Duodenal mucosa (tissue), 2 donors: ENCODE data around the gene CFAP20DC.

Experiments
- H3K27ac ChIP-seq: one replicate; pipeline ENCODE4 v1.7.0; 2013; ENCODE audit warnings: low read depth, low read length
- H3K27me3 ChIP-seq, 2 donors: one replicate each; pipeline ENCODE4 v1.7.0; 2013; ENCODE audit warnings: low read length in 2 of 2, control low read depth in 1 of 2; ENCODE audit not compliant: insufficient read depth in 2 of 2, control insufficient read depth in 1 of 2
- H3K36me3 ChIP-seq, 2 donors: one replicate each; pipeline ENCODE4 v1.7.0; 2013; ENCODE audit warnings: low read length in 2 of 2, control low read depth in 1 of 2; ENCODE audit not compliant: insufficient read depth in 2 of 2, control insufficient read depth in 1 of 2
- H3K4me1 ChIP-seq, 2 donors: one replicate each; pipeline ENCODE4 v1.7.0; 2013; ENCODE audit warnings: low read length in 2 of 2, control low read depth in 1 of 2; ENCODE audit not compliant: insufficient read depth in 2 of 2, control insufficient read depth in 1 of 2
- H3K4me3 ChIP-seq, 2 donors: one replicate each; pipeline ENCODE4 v1.7.0; 2013; ENCODE audit warnings: low read length in 2 of 2, low read depth in 1 of 2
- H3K9ac ChIP-seq, 2 donors: one replicate each; pipeline ENCODE4 v1.7.0; 2013; ENCODE audit warnings: low read length in 2 of 2, low read depth in 1 of 2
- H3K9me3 ChIP-seq, 2 donors: one replicate each; pipeline ENCODE4 v1.7.0; 2013; ENCODE audit warnings: low read length in 2 of 2, control low read depth in 1 of 2; ENCODE audit not compliant: control insufficient read depth in 1 of 2

CFAP20DC gene

DNA sequence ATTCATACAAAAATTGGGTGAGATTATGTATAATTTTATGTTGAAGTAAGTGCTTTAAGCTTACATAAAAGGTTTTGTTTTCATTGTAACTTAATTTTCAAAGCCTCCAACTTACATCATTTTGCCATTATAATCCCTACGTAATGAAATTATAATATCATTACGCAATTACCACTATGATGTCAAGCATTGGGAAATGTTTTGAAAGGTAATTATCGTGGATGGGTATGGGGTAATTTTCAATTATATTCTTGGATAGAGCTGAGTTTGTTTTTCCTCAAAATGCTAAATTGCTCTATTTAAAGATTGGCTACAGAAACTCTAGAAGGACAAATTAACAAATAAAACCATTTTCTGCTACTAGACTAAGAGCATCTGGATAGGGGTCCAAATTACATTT, 303.1 kb downstream of the CFAP20DC start:
- no peak overlapping the region for H3K4me3 ChIP-seq
- H3K9ac ChIP-seq: no peak overlapping the region
- no peak overlapping the region for H3K27ac ChIP-seq
- peaks cover 0 to 5% of the 10 kb centered on the region in 2 donors for H3K4me1 ChIP-seq
- H3K27me3 ChIP-seq: no peaks in the 10 kb centered on the region
- no peaks in the 10 kb centered on the region for H3K9me3 ChIP-seq
- H3K36me3 ChIP-seq: no peaks in the 10 kb centered on the region

DNA sequence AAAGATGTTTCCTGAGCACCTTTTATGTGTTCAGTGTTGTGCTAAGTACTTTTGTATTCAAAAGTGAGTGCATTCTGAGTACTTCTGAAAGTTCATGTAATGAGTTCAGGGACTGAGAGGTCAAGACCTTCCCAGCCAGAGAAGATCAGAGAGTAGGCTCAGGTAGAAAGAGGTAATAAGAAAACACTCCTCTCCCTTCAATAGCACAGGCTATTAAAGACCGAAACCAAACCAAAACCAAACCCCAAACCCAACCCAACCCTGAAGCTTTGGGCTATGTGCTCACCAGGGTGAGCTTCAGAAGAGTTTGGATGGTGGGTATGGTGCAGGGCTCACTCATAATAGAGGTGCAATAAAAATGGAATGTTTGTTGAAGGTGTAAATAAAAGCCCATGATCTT, 306.5 kb downstream of the CFAP20DC start:
- no peak overlapping the region for H3K9ac ChIP-seq
- H3K27me3 ChIP-seq: no peaks in the 10 kb centered on the region
- peaks cover 0 to 5% of the 10 kb centered on the region in 2 donors for H3K4me1 ChIP-seq
- no peaks in the 10 kb centered on the region for H3K9me3 ChIP-seq
- no peak overlapping the region for H3K4me3 ChIP-seq
- no peak overlapping the region for H3K27ac ChIP-seq
- no peaks in the 10 kb centered on the region for H3K36me3 ChIP-seq

- no peaks in the 10 kb centered on the region for H3K9me3 ChIP-seq
- H3K9ac ChIP-seq: no peak overlapping the region
- no peak overlapping the region for H3K4me3 ChIP-seq
- no peaks in the 10 kb centered on the region for H3K27me3 ChIP-seq
- no peaks in the 10 kb centered on the region for H3K36me3 ChIP-seq
- peaks cover 0 to 5% of the 10 kb centered on the region in 2 donors for H3K4me1 ChIP-seq
- no peak overlapping the region for H3K27ac ChIP-seq
Measured at GRCh38 chr3:58742239-58742638, 307.6 kb downstream of the CFAP20DC start.

DNA sequence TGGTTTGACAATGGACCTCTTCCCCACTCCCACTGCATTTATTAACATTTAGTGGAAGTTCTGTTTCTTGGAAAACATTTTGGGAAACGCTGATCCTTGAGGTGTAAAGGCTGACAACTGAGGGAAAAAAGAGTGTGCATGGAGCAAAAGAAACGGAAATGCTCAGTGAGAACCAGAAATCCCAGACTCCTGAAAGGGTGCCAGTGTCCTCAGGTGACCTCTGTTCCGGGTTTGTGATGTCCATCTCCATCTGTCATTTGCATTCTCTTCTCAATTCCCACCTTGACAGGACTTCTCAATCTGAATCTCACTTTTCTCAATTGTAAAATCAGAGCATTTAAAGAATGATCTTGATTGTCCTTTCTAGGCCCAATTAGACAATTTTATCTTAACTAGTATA, 312.2 kb downstream of the CFAP20DC start:
- peaks cover 0 to 5% of the 10 kb centered on the region in 2 donors for H3K4me1 ChIP-seq
- H3K36me3 ChIP-seq: no peaks in the 10 kb centered on the region
- H3K27ac ChIP-seq: no peak overlapping the region
- no peak overlapping the region for H3K4me3 ChIP-seq
- H3K27me3 ChIP-seq: no peaks in the 10 kb centered on the region
- no peaks in the 10 kb centered on the region for H3K9me3 ChIP-seq
- H3K9ac ChIP-seq: no peak overlapping the region

- no peaks in the 10 kb centered on the region for H3K36me3 ChIP-seq
- no peak overlapping the region for H3K9ac ChIP-seq
- H3K27me3 ChIP-seq: no peaks in the 10 kb centered on the region
- H3K27ac ChIP-seq: no peak overlapping the region
- H3K4me1 ChIP-seq: peaks cover 0 to 7% of the 10 kb centered on the region in 2 donors
- no peak overlapping the region for H3K4me3 ChIP-seq
- H3K9me3 ChIP-seq: no peaks in the 10 kb centered on the region
Measured at GRCh38 chr3:58731673-58732072, 318.2 kb downstream of the CFAP20DC start.

- no peaks in the 10 kb centered on the region for H3K36me3 ChIP-seq
- peaks cover 0 to 7% of the 10 kb centered on the region in 2 donors for H3K4me1 ChIP-seq
- H3K27me3 ChIP-seq: no peaks in the 10 kb centered on the region
- no peak overlapping the region for H3K27ac ChIP-seq
- H3K4me3 ChIP-seq: no peak overlapping the region
- no peaks in the 10 kb centered on the region for H3K9me3 ChIP-seq
- H3K9ac ChIP-seq: no peak overlapping the region
Measured at GRCh38 chr3:58728723-58729122, 321.1 kb downstream of the CFAP20DC start.

DNA sequence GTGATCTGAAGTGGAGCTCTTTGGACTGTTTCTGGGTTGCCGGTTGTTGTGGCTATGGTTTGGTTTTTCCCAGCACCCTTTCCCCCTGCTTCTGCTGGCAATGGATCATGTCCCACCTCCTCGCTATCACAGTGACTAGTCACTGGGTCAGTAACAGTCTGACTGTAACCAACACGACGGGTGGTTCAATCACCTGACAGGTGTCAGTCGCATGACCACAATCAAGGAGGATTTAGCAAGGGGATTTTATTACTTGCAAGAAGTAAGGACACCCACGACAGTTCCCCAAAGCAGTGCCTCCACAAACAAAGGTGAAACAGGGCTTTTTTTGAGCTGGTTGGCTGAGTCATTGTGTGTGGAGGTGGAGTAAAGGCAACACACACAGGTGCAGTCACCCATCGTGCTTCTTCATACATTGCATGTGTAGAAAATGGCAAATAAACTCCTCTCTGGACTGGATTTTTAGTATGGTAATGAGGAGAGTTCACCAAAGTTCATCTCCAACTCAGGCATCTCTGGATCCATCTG, 324.4 kb downstream of the CFAP20DC start:
- Histone ChIP-seq H3K27me3 (no peaks in the 10 kb centered on the region), H3K9me3 (no peaks in the 10 kb centered on the region), H3K4me1 (peaks cover 0 to 7% of the 10 kb centered on the region in 2 donors), H3K36me3 (no peaks in the 10 kb centered on the region), H3K9ac (no peak overlapping the region), H3K4me3 (no peak overlapping the region), H3K27ac (no peak overlapping the region)

DNA sequence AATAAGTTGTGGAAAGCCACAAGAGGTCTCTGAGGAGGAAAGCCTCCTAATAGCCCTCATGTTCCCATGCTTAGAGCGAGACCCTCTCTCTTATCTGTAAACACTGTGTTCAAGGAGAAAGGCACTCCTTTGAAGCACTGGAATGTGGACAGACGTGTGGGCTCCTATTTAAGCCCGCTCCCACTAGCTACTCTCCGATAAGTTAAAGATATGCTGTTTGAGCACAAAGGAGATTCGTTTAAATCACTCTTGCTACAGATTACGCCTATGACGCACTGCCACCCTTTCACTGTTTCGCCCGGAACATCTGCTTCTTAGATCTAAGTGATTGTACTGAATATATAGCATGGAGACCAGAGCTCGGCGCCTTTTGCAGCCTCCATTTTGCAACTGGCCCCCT, 325.5 kb downstream of the CFAP20DC start:
- Histone ChIP-seq H3K36me3 (no peaks in the 10 kb centered on the region), H3K4me1 (peaks cover 7 to 15% of the 10 kb centered on the region in 2 donors), H3K4me3 (no peak overlapping the region), H3K9ac (no peak overlapping the region), H3K9me3 (no peaks in the 10 kb centered on the region), H3K27ac (no peak overlapping the region), H3K27me3 (no peaks in the 10 kb centered on the region)

DNA sequence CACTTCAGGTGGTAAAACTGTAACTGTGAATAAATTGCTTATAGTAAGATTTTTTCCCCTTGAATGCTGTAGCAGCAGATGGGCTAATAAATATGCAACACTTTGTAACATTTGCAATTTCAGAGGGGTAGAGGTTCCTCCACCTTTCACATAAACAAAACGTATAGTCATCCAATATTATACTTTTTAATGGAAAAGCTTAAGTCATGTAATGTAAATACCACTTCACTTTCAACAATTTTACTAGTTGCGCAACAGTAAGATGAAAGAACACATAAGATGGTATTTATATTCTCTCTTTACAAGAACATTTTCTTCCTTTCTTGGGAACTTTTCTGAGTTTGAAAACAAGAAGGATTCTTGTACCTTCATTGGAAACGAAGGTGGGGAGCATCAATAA, 326.7 kb downstream of the CFAP20DC start:
- H3K36me3 ChIP-seq: no peaks in the 10 kb centered on the region

GRCh38 chr3:58722561-58722960, 327.3 kb downstream of the CFAP20DC start:
- Histone ChIP-seq H3K27me3 (no peaks in the 10 kb centered on the region), H3K4me1 (peaks cover 7 to 15% of the 10 kb centered on the region in 2 donors)

More for the DNA sequence above, 326.7 kb downstream of the CFAP20DC start:
- Histone ChIP-seq H3K4me1 (peaks cover 7 to 15% of the 10 kb centered on the region in 2 donors), H3K27ac (no peak overlapping the region), H3K9ac (no peak overlapping the region), H3K9me3 (no peaks in the 10 kb centered on the region), H3K27me3 (no peaks in the 10 kb centered on the region), H3K4me3 (no peak overlapping the region)

DNA sequence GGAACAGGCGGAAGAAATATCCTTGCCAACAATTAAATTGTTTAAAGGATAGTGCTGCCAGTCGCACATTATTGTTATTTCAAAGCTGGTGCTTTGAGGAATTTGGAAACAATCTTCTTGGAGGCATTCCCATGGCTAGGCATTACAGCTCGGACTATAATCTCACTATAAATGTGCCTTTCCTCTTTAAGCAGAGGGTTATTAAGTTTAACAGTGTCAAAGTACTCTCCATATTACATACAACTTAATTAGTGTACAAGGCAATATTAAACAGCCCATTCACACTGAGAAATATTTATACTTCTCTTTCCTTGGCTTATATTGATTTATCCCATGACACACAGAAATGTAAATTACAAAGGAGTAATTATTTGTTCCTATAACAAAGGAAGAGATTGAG, 329.3 kb downstream of the CFAP20DC start:
- Histone ChIP-seq H3K27ac (no peak overlapping the region), H3K4me3 (no peak overlapping the region), H3K27me3 (no peaks in the 10 kb centered on the region), H3K9me3 (no peaks in the 10 kb centered on the region), H3K4me1 (peaks cover 7 to 15% of the 10 kb centered on the region in 2 donors), H3K9ac (no peak overlapping the region), H3K36me3 (no peaks in the 10 kb centered on the region)

More at GRCh38 chr3:58722561-58722960, 327.3 kb downstream of the CFAP20DC start:
- H3K36me3 ChIP-seq: no peaks in the 10 kb centered on the region
- no peak overlapping the region for H3K4me3 ChIP-seq
- no peak overlapping the region for H3K27ac ChIP-seq
- H3K9me3 ChIP-seq: no peaks in the 10 kb centered on the region
- no peak overlapping the region for H3K9ac ChIP-seq
